GM20000 (cell line): ENCODE measurements around the gene PRKN.

ENCODE experiments used
- DNase-seq: peaks from one replicate; pipeline ENCODE4 v3.0.0; 2012; ENCODE audit warnings: low spot score
- TF ChIP-seq, protein P1 (sequence below): IDR thresholded peaks from 2 replicates; pipeline ENCODE4 v1.5.1; 2012; ENCODE audit warnings: mild to moderate bottlenecking, control low read depth; ENCODE audit errors: extremely low read depth, missing control alignments

Gene PRKN

DNA sequence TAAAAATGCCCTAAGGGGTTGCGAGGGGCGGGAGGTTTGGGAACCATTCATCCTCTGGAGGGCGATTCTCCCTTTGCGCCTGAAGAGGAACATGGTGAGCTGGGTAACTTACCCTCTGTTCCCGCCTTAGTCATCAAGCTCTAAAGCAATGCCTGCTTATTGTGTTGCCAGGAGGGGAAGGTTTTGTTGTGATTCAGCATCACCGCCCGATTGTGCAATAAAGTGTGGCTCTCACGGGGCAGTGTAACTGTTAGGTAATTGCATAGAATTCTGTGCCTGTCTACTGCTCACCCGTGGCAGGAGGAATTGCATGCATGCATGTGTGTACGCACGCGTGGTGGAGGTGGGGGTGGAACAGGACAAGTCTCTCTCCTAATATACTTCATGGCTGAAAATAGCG is 1358.2 kb downstream of the PRKN start:
- DNase-seq: no peak
- TF ChIP-seq, protein P1, sequence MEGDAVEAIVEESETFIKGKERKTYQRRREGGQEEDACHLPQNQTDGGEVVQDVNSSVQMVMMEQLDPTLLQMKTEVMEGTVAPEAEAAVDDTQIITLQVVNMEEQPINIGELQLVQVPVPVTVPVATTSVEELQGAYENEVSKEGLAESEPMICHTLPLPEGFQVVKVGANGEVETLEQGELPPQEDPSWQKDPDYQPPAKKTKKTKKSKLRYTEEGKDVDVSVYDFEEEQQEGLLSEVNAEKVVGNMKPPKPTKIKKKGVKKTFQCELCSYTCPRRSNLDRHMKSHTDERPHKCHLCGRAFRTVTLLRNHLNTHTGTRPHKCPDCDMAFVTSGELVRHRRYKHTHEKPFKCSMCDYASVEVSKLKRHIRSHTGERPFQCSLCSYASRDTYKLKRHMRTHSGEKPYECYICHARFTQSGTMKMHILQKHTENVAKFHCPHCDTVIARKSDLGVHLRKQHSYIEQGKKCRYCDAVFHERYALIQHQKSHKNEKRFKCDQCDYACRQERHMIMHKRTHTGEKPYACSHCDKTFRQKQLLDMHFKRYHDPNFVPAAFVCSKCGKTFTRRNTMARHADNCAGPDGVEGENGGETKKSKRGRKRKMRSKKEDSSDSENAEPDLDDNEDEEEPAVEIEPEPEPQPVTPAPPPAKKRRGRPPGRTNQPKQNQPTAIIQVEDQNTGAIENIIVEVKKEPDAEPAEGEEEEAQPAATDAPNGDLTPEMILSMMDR: no peak

DNA sequence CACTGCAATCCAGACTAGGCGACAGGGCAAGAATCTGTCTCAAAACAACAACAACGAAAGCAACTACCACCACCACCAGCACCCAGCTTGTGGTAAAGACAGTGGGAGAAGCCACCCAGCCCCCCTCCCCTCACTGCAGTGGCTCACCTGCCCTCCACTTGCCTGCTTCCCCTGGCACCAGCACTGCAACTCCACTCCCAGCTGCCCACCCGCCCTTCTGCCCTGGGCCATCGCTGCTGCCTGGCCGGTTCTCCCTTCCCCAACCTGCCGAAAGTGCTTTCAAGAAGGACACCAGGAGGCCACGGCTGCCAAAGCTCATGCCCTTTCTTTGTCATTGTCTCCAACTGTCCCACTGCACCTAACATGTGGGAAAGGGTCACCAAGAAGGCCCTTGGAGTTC is 1359.1 kb downstream of the PRKN start:
- no peak for DNase-seq
- TF ChIP-seq, protein P1: no peak

GRCh38 chr6:161367472-161367871 is 1360.1 kb downstream of the PRKN start:
- TF ChIP-seq, protein P1: no peak
- DNase-seq: no peak

GRCh38 chr6:161366301-161366923 is 1361.2 kb downstream of the PRKN start:
- no peak for DNase-seq
- TF ChIP-seq, protein P1: no peak

DNA sequence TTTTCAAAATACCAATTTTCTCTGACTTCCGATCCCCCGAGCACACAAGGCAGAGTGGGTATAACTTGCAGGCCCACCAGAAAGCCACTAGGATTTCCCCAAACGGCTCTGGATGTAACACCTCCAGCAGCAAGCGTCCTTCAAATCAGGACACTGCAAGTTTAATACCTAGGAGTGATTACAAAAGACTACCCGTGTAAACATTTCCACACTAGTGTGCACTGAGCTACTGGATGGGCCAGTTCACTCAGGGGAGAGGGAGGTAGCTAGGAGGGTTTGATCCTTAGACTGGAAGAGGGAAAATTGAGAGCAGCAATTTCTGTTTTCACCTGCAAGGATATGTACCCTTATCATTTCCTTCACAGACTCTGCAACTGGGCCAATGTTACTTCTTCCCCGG is 1361.9 kb downstream of the PRKN start:
- TF ChIP-seq, protein P1: no peak
- DNase-seq: no peak

DNA sequence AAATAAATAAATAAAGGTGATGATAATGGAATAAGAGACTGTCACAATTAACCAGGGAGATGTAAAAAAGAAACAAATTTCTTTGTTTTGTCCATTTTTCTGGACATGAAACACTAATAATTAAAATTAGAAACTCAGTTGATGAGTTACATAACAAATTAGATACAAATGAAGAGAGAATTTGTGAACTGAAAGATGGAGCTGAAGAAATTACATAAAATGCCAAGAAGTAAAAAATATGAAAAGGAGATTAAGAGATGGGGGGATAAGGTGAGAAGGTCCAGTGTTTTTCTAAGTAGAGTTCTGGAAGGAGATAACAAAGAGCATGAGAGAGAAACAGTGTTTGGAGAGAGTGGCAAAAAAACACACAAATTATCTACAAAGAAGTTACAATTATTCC is 1364.3 kb downstream of the PRKN start:
- no peak for DNase-seq
- TF ChIP-seq, protein P1: no peak

- DNase-seq: no peak
- TF ChIP-seq, protein P1: no peak
These were observed 1365.3 kb downstream of the PRKN start for GRCh38 chr6:161362266-161362665.
